Measurements from ENCODE around the gene ALAS2. TPM values are rescaled to one million over a fixed set of nuclear protein-coding genes. Genes with fewer than 3 reads are reported as not detected.
A peak's percentile ranks its signal among the peaks of the same experiment; 100 is the strongest.
"Not testable (repeated sequence)": the region's sequence is repeated elsewhere in the genome, so short reads cannot be mapped to it uniquely, and the experiment has no call there.

The ALAS2 gene
- total RNA-seq, 1 donor from 2014 or later: 0.78 TPM

- no peak for DNase-seq (ENCODE audit: low spot score)
These were observed 25.5 kb downstream of the ALAS2 start for GRCh38 chrX:55005256-55005655.

GRCh38 chrX:55004231-55004630, 26.5 kb downstream of the ALAS2 start:
- DNase-seq (ENCODE audit: low spot score): no peak

- peak; percentile 91 for DNase-seq (ENCODE audit: low spot score)
These were observed 30.8 kb downstream of the ALAS2 start, which contains the start of gene APEX2 for GRCh38 chrX:54999717-55000598. APEX2 (plus strand) TSS chrX:55000363; CDS start chrX:55000423, 60 bp downstream.

GRCh38 chrX:54995621-54996020, 35.2 kb downstream of the ALAS2 start:
- DNase-seq (ENCODE audit: low spot score): no peak

- no peak for DNase-seq (ENCODE audit: low spot score)
These were observed 36.0 kb downstream of the ALAS2 start for GRCh38 chrX:54994668-54995351.

GRCh38 chrX:54994099-54994498, 36.7 kb downstream of the ALAS2 start, which contains the start of gene PFKFB1:
PFKFB1 (minus strand) TSS chrX:54994188; CDS start chrX:54994007, 181 bp downstream.
- no peak for DNase-seq (ENCODE audit: low spot score)

GRCh38 chrX:54992911-54993622, 37.7 kb downstream of the ALAS2 start:
- no peak for DNase-seq (ENCODE audit: low spot score)

- no peak for DNase-seq (ENCODE audit: low spot score)
These were observed 39.1 kb downstream of the ALAS2 start for GRCh38 chrX:54991706-54992105.

- not testable (repeated sequence) for DNase-seq (ENCODE audit: low spot score)
These were observed 47.5 kb downstream of the ALAS2 start for GRCh38 chrX:54983306-54983705.

GRCh38 chrX:54980334-54980733, 50.4 kb downstream of the ALAS2 start:
- DNase-seq (ENCODE audit: low spot score): no peak

GRCh38 chrX:54979432-54979831, 51.3 kb downstream of the ALAS2 start:
- no peak for DNase-seq (ENCODE audit: low spot score)

GRCh38 chrX:54978448-54978847, 52.3 kb downstream of the ALAS2 start:
- no peak for DNase-seq (ENCODE audit: low spot score)

- no peak for DNase-seq (ENCODE audit: low spot score)
These were observed 53.4 kb downstream of the ALAS2 start for GRCh38 chrX:54977387-54977786.

GRCh38 chrX:54964766-54965497, 65.8 kb downstream of the ALAS2 start:
- DNase-seq (ENCODE audit: low spot score): no peak

GRCh38 chrX:54961750-54962149, 69.0 kb downstream of the ALAS2 start:
- no peak for DNase-seq (ENCODE audit: low spot score)

Other genes with a start within 250 kb of the ALAS2 start
- gene ITIH6, start 232.7 kb downstream of the ALAS2 start, total RNA-seq: not detected
- gene MAGED2, start 223.2 kb downstream of the ALAS2 start, total RNA-seq: 145 TPM
- gene TRO, start 110.2 kb downstream of the ALAS2 start, total RNA-seq: 11.1 TPM
- gene PFKFB1, start 36.8 kb downstream of the ALAS2 start, total RNA-seq: 0.12 TPM
- 16.3 TPM for gene APEX2, start 30.6 kb downstream of the ALAS2 start, total RNA-seq
- gene PAGE2B, start 44.1 kb upstream of the ALAS2 start, total RNA-seq: not detected
- not detected for gene PAGE2, start 58.0 kb upstream of the ALAS2 start, total RNA-seq
- not detected for gene PAGE5, start 189.4 kb upstream of the ALAS2 start, total RNA-seq
- gene PAGE3, start 233.9 kb upstream of the ALAS2 start, total RNA-seq: not detected

Measured in mucosa of gallbladder (tissue), 1 donor.